K562 (cell line): ENCODE data around the gene METTL25B. TPM values are rescaled to one million over a fixed set of nuclear protein-coding genes. Genes with fewer than 3 reads are reported as not detected.
A peak's percentile ranks its signal among the peaks of the same experiment; 100 is the strongest.

Experiments used
- ATAC-seq: fragments of 200-7000 bp; cut with Tn5 transposase; 3 replicates; pipeline ENCODE4 v1.9.1; 2020; ENCODE audit warnings: moderate library complexity
- BruUV-seq: library from RNA; stranded (reverse); fragments of 400-500 nt; replicated peaks from 2 replicates; lab custom pipeline; 2021; lab: Mats Ljungman, UMichigan
- CTCF ChIA-PET: fragments of 300-600 bp; formaldehyde crosslinking; extraction: SDS; loops from one replicate; lab custom pipeline; 2021; ENCODE audit warnings: low intra/inter-chr PET ratio; lab: Yijun Ruan, JAX
- POLR2A ChIA-PET: fragments of 300-600, 350-650 bp; sonication (Branson Sonifier 250); formaldehyde crosslinking; extraction: SDS; loops from one replicate; lab custom pipeline; 2021; ENCODE audit warnings: antibody characterized with exemption, inconsistent platforms; lab: Yijun Ruan, JAX
- DNase-seq, 4 experiments: peaks; one replicate each; pipeline versions ENCODE4 v3.0.0 to v3.0.0-alpha.2; 2011 to 2018; ENCODE audit warnings: low spot score in 3 of 4, mixed read lengths in 3 of 4; ENCODE audit errors: extremely low read depth in 1 of 4
- FAIRE-seq: peaks from 2 replicates; lab custom pipeline; 2011; peaks lifted over from hg19 to GRCh38; lab: Jason Lieb, UNC
- H2AFZ ChIP-seq: 2 replicates; pipeline ENCODE4 v1.6.0; 2011; ENCODE audit warnings: low read depth, low read length, control low read depth, inconsistent platforms
- H3K27ac ChIP-seq: fragments of 200-600 bp; 3 replicates; pipeline ENCODE4 v1.8.0; 2011; ENCODE audit warnings: low read depth, mild to moderate bottlenecking, control low read depth, inconsistent platforms, low read length, moderate library complexity, mixed read lengths; ENCODE audit errors: extremely low read depth
- H3K27me3 ChIP-seq, 2 experiments: fragments of 300-600 bp in 1 of 2; 2 replicates in 1 of 2; 3 replicates in 1 of 2; pipeline versions ENCODE4 v1.6.0 to v1.8.0; 2011; ENCODE audit warnings: inconsistent platforms in 2 of 2, low read length in 2 of 2, mild to moderate bottlenecking in 1 of 2, mixed read lengths in 1 of 2, moderate library complexity in 1 of 2; ENCODE audit not compliant: control insufficient read depth in 2 of 2, insufficient read depth in 2 of 2
- H3K36me3 ChIP-seq: fragments of 300-600 bp; 3 replicates; pipeline ENCODE4 v1.8.0; 2011; ENCODE audit warnings: mild to moderate bottlenecking, low read length, inconsistent platforms; ENCODE audit not compliant: control insufficient read depth, insufficient read depth
- H3K4me1 ChIP-seq, 2 experiments: fragments of 200-600 bp in 1 of 2; replicated peaks in 1 of 2; 2 replicates in 1 of 2; 3 replicates in 1 of 2; pipeline versions ENCODE4 v1.5.1 to v1.8.0; 2011; ENCODE audit warnings: inconsistent platforms in 2 of 2, low read length in 2 of 2, mild to moderate bottlenecking in 1 of 2, mixed read lengths in 1 of 2, moderate library complexity in 1 of 2; ENCODE audit not compliant: control insufficient read depth in 2 of 2, insufficient read depth in 2 of 2
- H3K4me2 ChIP-seq: 2 replicates; pipeline ENCODE4 v1.6.1; 2011; ENCODE audit warnings: low read length, control low read depth, inconsistent platforms, mixed read lengths; ENCODE audit not compliant: insufficient read depth
- H3K4me3 ChIP-seq: fragments of 200-600 bp; sonication (generic), shearing (Covaris generic); 2 replicates; pipeline ENCODE4 v1.5.1; 2016; ENCODE audit warnings: control low read depth, inconsistent platforms
- H3K79me2 ChIP-seq: fragments of 200-600 bp; 3 replicates; pipeline ENCODE4 v1.8.0; 2011; ENCODE audit warnings: low read length, inconsistent platforms; ENCODE audit not compliant: control insufficient read depth, insufficient read depth
- H3K9ac ChIP-seq, 2 experiments: 2 replicates each; pipeline versions ENCODE4 v1.6.0 to v1.6.1; 2011; ENCODE audit warnings: low read depth in 2 of 2, low read length in 2 of 2, control low read depth in 1 of 2, inconsistent platforms in 1 of 2, mild to moderate bottlenecking in 1 of 2, mixed read lengths in 1 of 2; ENCODE audit not compliant: insufficient read depth in 1 of 2
- H3K9me1 ChIP-seq: one replicate; pipeline ENCODE4 v1.6.0; 2011; ENCODE audit warnings: inconsistent platforms, mild to moderate bottlenecking, low read length, moderate library complexity; ENCODE audit not compliant: control insufficient read depth, insufficient read depth
- H3K9me3 ChIP-seq: replicated peaks from 2 replicates; pipeline ENCODE4 v1.5.1; 2011; ENCODE audit warnings: low read depth, low read length, inconsistent platforms; ENCODE audit not compliant: control insufficient read depth, insufficient read depth
- H4K20me1 ChIP-seq: replicated peaks from 2 replicates; pipeline ENCODE4 v1.6.1; 2011; ENCODE audit warnings: low read length, inconsistent platforms, mixed read lengths; ENCODE audit not compliant: control insufficient read depth, insufficient read depth
- ARID3B ChIP-seq: fragments of 250-450 bp; sonication (Bioruptor Pico); IDR thresholded peaks from 2 replicates; pipeline ENCODE4 v1.4.0; 2020; ENCODE audit warnings: borderline replicate concordance
- E2F4 ChIP-seq: sonication (generic); formaldehyde crosslinking; IDR thresholded peaks from 2 replicates; pipeline ENCODE4 v1.8.0; 2022; ENCODE audit warnings: mild to moderate bottlenecking, low read depth, missing genetic modification reagents
- FOS ChIP-seq: IDR thresholded peaks from 3 replicates; pipeline ENCODE4 v1.6.1; 2011; ENCODE audit not compliant: insufficient read length; ENCODE audit errors: extremely low read depth
- FOXJ2 ChIP-seq: fragments of 200-800 bp; sonication (Bioruptor generic); IDR thresholded peaks from 2 replicates; pipeline ENCODE4 v1.6.1; 2016; ENCODE audit warnings: missing genetic modification characterization, missing compliant biosample characterization
- JUN ChIP-seq, 2 experiments: sonication (generic) in 1 of 2; formaldehyde crosslinking in 1 of 2; IDR thresholded peaks; 2 replicates each; pipeline versions ENCODE4 v1.6.1 to v1.8.0; 2012 to 2022; ENCODE audit warnings: borderline replicate concordance in 2 of 2, mild to moderate bottlenecking in 2 of 2, improper control_type of control experiment in 1 of 2, low read depth in 1 of 2, low read length in 1 of 2, missing genetic modification reagents in 1 of 2
- KDM5B ChIP-seq: fragments of 200-600 bp; sonication (generic); IDR thresholded peaks from 2 replicates; pipeline ENCODE4 v1.6.1; 2012; ENCODE audit warnings: low read depth, mild to moderate bottlenecking, moderate library complexity, low read length, control low read depth, inconsistent platforms; ENCODE audit not compliant: insufficient replicate concordance
- KLF10 ChIP-seq: fragments of 250-450 bp; sonication (Bioruptor Pico); IDR thresholded peaks from 2 replicates; pipeline ENCODE4 v1.6.1; 2021; ENCODE audit warnings: matching md5 sums
- PURB ChIP-seq: sonication (generic); formaldehyde crosslinking; IDR thresholded peaks from 2 replicates; pipeline ENCODE4 v1.9.0; 2021; ENCODE audit warnings: low read depth, mild to moderate bottlenecking, missing genetic modification reagents
- RNF2 ChIP-seq: sonication (generic); IDR thresholded peaks from 2 replicates; pipeline ENCODE4 v1.6.1; 2016
- SOX6 ChIP-seq: fragments of 450-650 bp; IDR thresholded peaks from 2 replicates; pipeline ENCODE4 v1.6.1; 2014; ENCODE audit warnings: mild to moderate bottlenecking
- TAF7 ChIP-seq: fragments of 450-650 bp; IDR thresholded peaks from 2 replicates; pipeline ENCODE4 v1.6.1; 2016; ENCODE audit warnings: missing genetic modification characterization, missing compliant biosample characterization
- TCF7L2 ChIP-seq: fragments of 150-350 bp; IDR thresholded peaks from 2 replicates; pipeline ENCODE4 v1.6.1; 2016; ENCODE audit warnings: low read depth, mild to moderate bottlenecking, low read length, moderate library complexity
- THRAP3 ChIP-seq: fragments of 450-650 bp; IDR thresholded peaks from 2 replicates; pipeline ENCODE4 v1.6.1; 2016; ENCODE audit warnings: mild to moderate bottlenecking, inconsistent platforms, borderline replicate concordance
- ZNF408 ChIP-seq: fragments of 250-450 bp; sonication (Bioruptor Pico); IDR thresholded peaks from 2 replicates; pipeline ENCODE4 v1.4.0; 2020; ENCODE audit warnings: low read depth, mild to moderate bottlenecking, moderate library complexity
- ZNF76 ChIP-seq: fragments of 250-450 bp; sonication (Bioruptor Pico); IDR thresholded peaks from 2 replicates; pipeline ENCODE4 v1.4.0; 2020; ENCODE audit warnings: mild to moderate bottlenecking, moderate library complexity, borderline replicate concordance
- ZNF77 ChIP-seq: fragments of 250-450 bp; sonication (Bioruptor Pico); IDR thresholded peaks from 2 replicates; pipeline ENCODE4 v1.5.0; 2020
- ZNF778 ChIP-seq: fragments of 450-650 bp; formaldehyde crosslinking; IDR thresholded peaks from 2 replicates; pipeline ENCODE4 v1.4.0; 2020; ENCODE audit warnings: mild to moderate bottlenecking, moderate library complexity
- WGBS: fragments of 100-300 bp; shearing (Covaris generic); methylation state at CpG from one replicate; pipeline ENCODE4 v1.1.6; 2016; ENCODE audit warnings: low coverage, mixed read lengths; ENCODE audit not compliant: insufficient coverage; ENCODE audit errors: missing lambda C conversion rate; 5-methylcytosine and 5-hydroxymethylcytosine counted together
- in situ Hi-C: fragments of 300-500 bp; cut with MboI; formaldehyde crosslinking; loops from 4 replicates; pipeline ENCODE4 v1.15.0; 2018; ENCODE audit warnings: inconsistent platforms, mixed read lengths
- intact Hi-C: fragments of 100-400 bp; cut with micrococcal nuclease; formaldehyde crosslinking; loops from 2 replicates; pipeline ENCODE4 v1.14.2; 2022
- polyA plus RNA-seq, 8 experiments: library from polyadenylated mRNA; depleted of rRNA in 4 of 8; stranded (reverse) in 5 of 8; unstranded in 3 of 8; fragments of >200 nt; fragmentation: Nextera tagmentation in 2 of 8; fragmentation: Illumina TruSeq in 1 of 8; extraction: Ambion mirVana in 2 of 8; extraction: Trizol in 1 of 8; gene quantifications; 2 replicates each; pipeline versions ENCODE4 v1.2.1 to v1.2.3, GENCODE V29; 2011 to 2014; ENCODE audit warnings: inconsistent platforms in 1 of 8, missing spikeins in 1 of 8
- total RNA-seq, 7 experiments: library from RNA; depleted of rRNA in 6 of 7; stranded (reverse); fragments of >200 nt in 6 of 7; fragmentation: Illumina TruSeq in 2 of 7; extraction: Trizol in 2 of 7; gene quantifications; 2 replicates each; pipeline versions ENCODE4 v1.2.1 to v1.2.3, GENCODE V29; 2011 to 2021; ENCODE audit warnings: low replicate concordance in 1 of 7

Gene METTL25B
- total and polyA plus RNA-seq, 9 of the 15 experiments (the other 6 are each of a cell fraction or from before 2014, with no cell fraction given): 7.7 to 48.3 (median 33.1) TPM

GRCh38 chr1:156746406-156746727 is 18.1 kb downstream of the METTL25B start (continued):
- peak; percentile 38; the same call in 1 of the 2 replicates for TF ChIP-seq FOXJ2 (tag)
- TF ChIP-seq, all 486 proteins: peak for 7

DNA sequence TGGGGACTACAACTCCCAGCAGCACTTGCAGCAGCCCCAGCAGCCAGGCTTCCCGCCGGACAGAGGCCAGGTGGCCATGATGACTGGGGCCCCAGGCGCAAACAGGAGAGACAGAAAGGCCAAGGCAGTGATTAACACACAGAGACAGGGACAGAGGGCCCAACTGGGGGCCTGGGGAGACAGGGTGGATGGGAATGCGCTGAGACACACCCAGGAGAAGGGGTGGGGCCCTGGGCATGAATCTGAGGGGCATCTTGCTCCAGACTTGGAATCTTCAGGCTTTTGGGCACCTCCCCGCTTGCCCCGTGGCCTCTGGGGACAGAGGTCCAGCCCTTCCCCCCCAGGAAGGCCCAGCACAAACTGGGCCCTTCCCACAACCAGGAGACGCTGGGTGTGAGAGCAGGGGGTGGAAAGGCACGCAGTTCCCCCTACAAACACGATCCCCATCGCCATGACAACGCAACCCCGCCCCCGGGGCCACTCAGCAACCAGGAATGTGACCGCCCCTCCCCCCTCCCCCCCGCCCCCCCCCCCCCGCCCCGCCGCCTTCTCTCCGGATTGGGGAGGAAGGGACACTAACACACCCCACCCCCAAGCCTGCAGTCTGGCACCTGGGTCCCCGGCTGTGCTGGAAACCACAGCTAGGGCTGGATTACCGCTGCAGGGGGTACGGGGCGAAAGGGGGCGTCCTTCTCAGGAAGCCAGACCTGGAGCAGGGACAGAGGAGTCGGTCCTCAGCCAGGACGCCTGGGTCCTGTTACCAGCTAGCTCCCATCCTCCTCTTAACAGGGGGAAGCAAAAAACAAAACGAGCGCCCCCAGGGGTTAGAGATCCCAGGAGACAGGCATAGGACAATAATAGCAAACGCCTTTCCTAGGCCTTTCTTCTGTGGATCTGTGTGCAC is 18.7 kb downstream of the METTL25B start:
- peak; percentile 56 for ATAC-seq
- TF ChIP-seq E2F4 (0 out of 2 replicates have a peak, but pooled peaks have one; percentile 18), RNF2 (no peak), ZNF76 (0 out of 2 replicates have a peak, but pooled peaks have one; percentile 26), KDM5B (no peak), TAF7 (tag) (no peak), PURB (CRISPR knock-in tag) (no peak), ZNF408 (CRISPR knock-in tag) (no peak), ARID3B (CRISPR knock-in tag) (no peak), TCF7L2 (no peak), ZNF778 (CRISPR knock-in tag) (no peak), JUN (IDR thresholded peaks at IDR 0.05; ENCODE audit: borderline replicate concordance, low read depth, low read length) (no peak), JUN (CRISPR knock-in tag; IDR thresholded peaks at IDR 0.05; ENCODE audit: borderline replicate concordance) (no peak), SOX6 (no peak), THRAP3 (no peak), KLF10 (no peak), ZNF77 (CRISPR knock-in tag) (no peak), FOS (no peak)

More for the DNA sequence above, 18.7 kb downstream of the METTL25B start:
- 2% methylated on average over 17 of the region's 29 CpGs for WGBS
- H3K27me3 ChIP-seq: no peaks in the 10 kb centered on the region
- peak; percentile 85 to 92 (median 88) for DNase-seq
- peak overlapping the region; percentile 97 for H3K4me2 ChIP-seq
- in situ Hi-C loops: loop anchor here (25.0 kb wide), 1 partner anchor 1435 kb away; the partner anchor contains the start of genes FDPS, PKLR and RUSC1
- ChIA-PET CTCF (no interaction called here), POLR2A (interaction anchor here (0.6 to 1.7 kb wide), 5 partner anchors 16 to 149 kb away, joined by 3 to 4 read pairs (median 3); partner anchors contain the start of gene PRCC)
- intact Hi-C loops: no loop called here
- peak overlapping the region; percentile 94 to 96 for H3K9ac ChIP-seq
- H3K36me3 ChIP-seq: peaks cover 72% of the 10 kb centered on the region
- no TSS peak for BruUV-seq
- H3K79me2 ChIP-seq: peaks cover 81% of the 10 kb centered on the region
- peaks cover 39 to 50% of the 10 kb centered on the region in 2 experiments for H3K4me1 ChIP-seq
- no peaks in the 10 kb centered on the region for H3K9me3 ChIP-seq
- peak overlapping the region; percentile 97 for H3K27ac ChIP-seq
- no peaks in the 10 kb centered on the region for H3K9me1 ChIP-seq
- peaks cover 26% of the 10 kb centered on the region for H4K20me1 ChIP-seq
- peak overlapping the region; percentile 95 for H3K4me3 ChIP-seq
- no peak overlapping the region; the same call in 1 of the 2 replicates for H2AFZ ChIP-seq
- no peak for FAIRE-seq
